ENCODE results near the gene PPRC1.

DNA sequence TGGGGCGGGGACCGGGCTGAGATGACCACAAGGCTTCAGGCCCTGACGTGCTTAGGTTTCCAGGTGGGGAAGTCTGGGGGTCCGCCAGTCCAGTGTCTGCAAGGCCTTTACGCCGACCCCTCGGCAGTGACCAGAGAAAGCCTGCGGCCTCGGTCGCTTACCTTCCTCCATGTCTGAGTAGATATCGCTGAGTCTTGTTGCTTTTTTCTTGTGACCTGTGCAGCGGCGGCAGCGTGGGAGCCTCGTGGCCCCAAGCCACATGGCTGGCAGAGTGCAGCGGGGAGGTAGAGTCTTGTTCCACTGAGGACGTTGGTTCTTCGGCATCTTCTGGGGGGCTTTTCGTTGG is 19.7 kb downstream of the PPRC1 start:
- TF ChIP-seq CTCF (IDR thresholded peaks at IDR 0.05; ENCODE audit: low read depth, low read length) (no peak), EZH2phosphoT487 (IDR thresholded peaks at IDR 0.05; ENCODE audit: low read depth) (no peak)

Measured in OCI-LY3 (cell line).